Osteocyte (in vitro differentiated cells): Measurements from ENCODE around the gene SEM1. TPM values are rescaled to one million over a fixed set of nuclear protein-coding genes. Genes with fewer than 3 reads are reported as not detected.

Source experiments
- DNase-seq: peaks from one replicate; pipeline ENCODE4 v3.0.0; 2021; ENCODE audit warnings: mixed read lengths; ENCODE audit not compliant: unreplicated experiment; ENCODE audit errors: extremely low spot score
- H3K27ac Mint-ChIP-seq: one replicate; pipeline ENCODE4 v1.8.0; 2021; ENCODE audit warnings: mild to moderate bottlenecking, mixed read lengths; ENCODE audit not compliant: unreplicated experiment
- H3K27me3 Mint-ChIP-seq: one replicate; pipeline ENCODE4 v1.8.0; 2021; ENCODE audit warnings: mixed read lengths; ENCODE audit not compliant: unreplicated experiment
- H3K36me3 Mint-ChIP-seq: one replicate; pipeline ENCODE4 v1.8.0; 2021; ENCODE audit warnings: mixed read lengths; ENCODE audit not compliant: unreplicated experiment
- H3K4me1 Mint-ChIP-seq: one replicate; pipeline ENCODE4 v1.8.0; 2021; ENCODE audit warnings: mixed read lengths; ENCODE audit not compliant: unreplicated experiment
- H3K4me3 Mint-ChIP-seq: one replicate; pipeline ENCODE4 v1.8.0; 2021; ENCODE audit warnings: mild to moderate bottlenecking, moderate library complexity, mixed read lengths; ENCODE audit not compliant: unreplicated experiment
- H3K9me3 Mint-ChIP-seq: one replicate; pipeline ENCODE4 v1.8.0; 2021; ENCODE audit warnings: mixed read lengths; ENCODE audit not compliant: unreplicated experiment
- CTCF ChIP-seq: fragments of 200-600 bp; sonication (generic); IDR thresholded peaks from 2 replicates; pipeline ENCODE4 v1.5.0; 2021; ENCODE audit warnings: antibody characterized with exemption, mild to moderate bottlenecking, moderate library complexity
- total RNA-seq: library from RNA; stranded (reverse); gene quantifications from 2 replicates; pipeline ENCODE4 v1.2.1, GENCODE V29; 2021

Gene SEM1
- total RNA-seq, 1 donor from 2014 or later: 46.5 TPM

- Mint-ChIP-seq H3K4me3 (no peak overlapping the region), H3K27me3 (no peaks in the 10 kb centered on the region), H3K4me1 (no peaks in the 10 kb centered on the region), H3K36me3 (peaks cover 2% of the 10 kb centered on the region), H3K9me3 (no peaks in the 10 kb centered on the region), H3K27ac (no peak overlapping the region)
- TF ChIP-seq CTCF: no peak
- no peak for DNase-seq
These were observed 51.6 kb downstream of the SEM1 start for GRCh38 chr7:96658022-96658412.

GRCh38 chr7:96657347-96658021 is 52.2 kb downstream of the SEM1 start:
- H3K27ac Mint-ChIP-seq: no peak overlapping the region
- no peak for TF ChIP-seq CTCF
- no peaks in the 10 kb centered on the region for H3K9me3 Mint-ChIP-seq
- DNase-seq: no peak
- H3K4me1 Mint-ChIP-seq: no peaks in the 10 kb centered on the region
- H3K4me3 Mint-ChIP-seq: no peak overlapping the region
- no peaks in the 10 kb centered on the region for H3K36me3 Mint-ChIP-seq
- H3K27me3 Mint-ChIP-seq: no peaks in the 10 kb centered on the region

GRCh38 chr7:96655956-96656355 is 53.7 kb downstream of the SEM1 start:
- H3K9me3 Mint-ChIP-seq: no peaks in the 10 kb centered on the region
- no peak for TF ChIP-seq CTCF
- no peaks in the 10 kb centered on the region for H3K27me3 Mint-ChIP-seq
- H3K4me1 Mint-ChIP-seq: no peaks in the 10 kb centered on the region
- H3K36me3 Mint-ChIP-seq: no peaks in the 10 kb centered on the region
- H3K27ac Mint-ChIP-seq: no peak overlapping the region
- no peak for DNase-seq
- no peak overlapping the region for H3K4me3 Mint-ChIP-seq

- Mint-ChIP-seq H3K4me3 (no peak overlapping the region), H3K27ac (no peak overlapping the region), H3K27me3 (no peaks in the 10 kb centered on the region), H3K9me3 (no peaks in the 10 kb centered on the region), H3K4me1 (peaks cover 11% of the 10 kb centered on the region), H3K36me3 (no peaks in the 10 kb centered on the region)
- no peak for TF ChIP-seq CTCF
- DNase-seq: no peak
These were observed 54.9 kb downstream of the SEM1 start for GRCh38 chr7:96654630-96655188.

- peak overlapping the region; percentile 40 for H3K27ac Mint-ChIP-seq
- peaks cover 3% of the 10 kb centered on the region for H3K36me3 Mint-ChIP-seq
- no peak for DNase-seq
- no peaks in the 10 kb centered on the region for H3K9me3 Mint-ChIP-seq
- H3K4me3 Mint-ChIP-seq: no peak overlapping the region
- H3K27me3 Mint-ChIP-seq: no peaks in the 10 kb centered on the region
- no peak for TF ChIP-seq CTCF
- H3K4me1 Mint-ChIP-seq: peaks cover 13% of the 10 kb centered on the region
These were observed 59.7 kb downstream of the SEM1 start for GRCh38 chr7:96649981-96650380.
